ENCODE data around the gene CDYL2. TPM values are rescaled to one million over a fixed set of nuclear protein-coding genes. Genes with fewer than 3 reads are reported as not detected.

Gene CDYL2
- total RNA-seq, 2 experiments from 2014 or later, result 0.98 to 2.5 TPM

DNA sequence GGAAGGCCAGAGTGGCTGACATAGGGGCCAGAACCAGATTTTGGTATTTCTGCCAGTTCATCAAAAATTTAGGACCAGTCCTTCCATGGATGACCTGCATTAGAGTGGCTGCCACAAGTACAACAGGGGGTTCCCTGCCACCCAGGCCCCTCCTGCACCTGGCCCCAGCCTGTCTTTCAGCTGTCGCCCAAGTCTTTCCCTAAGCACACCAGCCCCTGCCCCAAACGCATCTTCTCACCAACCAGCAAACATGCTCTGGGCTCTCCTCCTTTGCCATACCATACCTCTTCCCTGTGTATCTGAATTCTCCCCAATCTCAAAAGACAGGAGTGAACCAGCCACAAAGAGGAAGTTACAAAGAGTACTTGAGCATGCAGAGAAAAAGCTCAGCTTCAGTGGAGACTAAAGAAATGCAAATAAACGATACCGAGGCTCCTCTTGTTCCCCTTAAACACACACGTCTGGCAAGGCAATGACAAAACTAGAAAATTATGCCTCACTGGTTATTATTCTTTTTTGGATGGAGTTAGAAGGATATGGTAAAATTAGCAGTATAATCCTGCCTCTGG, 133.0 kb downstream of the CDYL2 start:
- DNase-seq (ENCODE audit: low spot score), result peak; percentile 83
- Histone ChIP-seq H3K79me2 (ENCODE audit: insufficient read depth, low read depth, low read length) (no peaks in the 10 kb centered on the region), H3K9me3 (ENCODE audit: low read length) (no peaks in the 10 kb centered on the region), H3K27ac (ENCODE audit: low read depth, low read length, poor library complexity, severe bottlenecking) (peak overlapping the region; percentile 47), H3K4me1 (ENCODE audit: insufficient read depth, low read length, poor library complexity, severe bottlenecking) (peaks cover 48% of the 10 kb centered on the region), H3K9me2 (ENCODE audit: insufficient read depth, low read length) (no peaks in the 10 kb centered on the region), H4K20me1 (ENCODE audit: insufficient read depth, low read length) (no peaks in the 10 kb centered on the region), H3K36me3 (ENCODE audit: insufficient read depth, low read length) (no peaks in the 10 kb centered on the region), H2AFZ (ENCODE audit: low read length) (peak overlapping the region; percentile 39; the same call in 1 of the 2 replicates), H3K4me3 (ENCODE audit: low read depth, low read length, poor library complexity, severe bottlenecking) (peak overlapping the region; percentile 23), H3K4me2 (ENCODE audit: low read length) (peak overlapping the region; percentile 63)
- intact Hi-C loops (cut with micrococcal nuclease; ENCODE audit: unreplicated experiment), result no loop called here
- TF ChIP-seq CTCF (conservative IDR thresholded peaks at IDR 0.05; ENCODE audit: low read length) (no peak), EZH2phosphoT487 (IDR thresholded peaks at IDR 0.05; ENCODE audit: borderline replicate concordance, low read depth, low read length) (no peak)
- ChIA-PET POLR2A (interaction anchor here (0.9 kb wide), 1 partner anchor 10 kb away, joined by 4 read pairs; no protein-coding TSS in a partner anchor), CTCF (ENCODE audit: unreplicated experiment) (no interaction called here)
- BruUV-seq (replicated peaks), result no TSS peak

- no TSS peak for BruUV-seq (replicated peaks)
- ChIA-PET CTCF (ENCODE audit: unreplicated experiment) (no interaction called here), POLR2A (interaction anchor here (1.0 to 1.6 kb wide), 2 partner anchors 10 to 13 kb away, joined by 3 to 4 read pairs; no protein-coding TSS in a partner anchor)
- TF ChIP-seq EZH2phosphoT487 (IDR thresholded peaks at IDR 0.05; ENCODE audit: borderline replicate concordance, low read depth, low read length), result no peak
- TF ChIP-seq CTCF (conservative IDR thresholded peaks at IDR 0.05; ENCODE audit: low read length), result no peak
- Histone ChIP-seq H3K9me3 (ENCODE audit: low read length) (no peaks in the 10 kb centered on the region), H2AFZ (ENCODE audit: low read length) (no peak overlapping the region), H3K36me3 (ENCODE audit: insufficient read depth, low read length) (no peaks in the 10 kb centered on the region), H3K9me2 (ENCODE audit: insufficient read depth, low read length) (no peaks in the 10 kb centered on the region), H3K79me2 (ENCODE audit: insufficient read depth, low read depth, low read length) (no peaks in the 10 kb centered on the region), H3K4me3 (ENCODE audit: low read depth, low read length, poor library complexity, severe bottlenecking) (no peak overlapping the region), H3K4me2 (ENCODE audit: low read length) (peak overlapping the region; percentile 63), H3K4me1 (ENCODE audit: insufficient read depth, low read length, poor library complexity, severe bottlenecking) (peaks cover 38% of the 10 kb centered on the region), H4K20me1 (ENCODE audit: insufficient read depth, low read length) (no peaks in the 10 kb centered on the region), H3K27ac (ENCODE audit: low read depth, low read length, poor library complexity, severe bottlenecking) (no peak overlapping the region)
- peak; percentile 36 for DNase-seq (ENCODE audit: low spot score)
- intact Hi-C loops (cut with micrococcal nuclease; ENCODE audit: unreplicated experiment), result no loop called here
Measured at GRCh38 chr16:80670170-80670865, 134.1 kb downstream of the CDYL2 start.

- Histone ChIP-seq H2AFZ (ENCODE audit: low read length) (no peak overlapping the region), H3K9me3 (ENCODE audit: low read length) (no peaks in the 10 kb centered on the region), H3K27ac (ENCODE audit: low read depth, low read length, poor library complexity, severe bottlenecking) (no peak overlapping the region), H3K4me1 (ENCODE audit: insufficient read depth, low read length, poor library complexity, severe bottlenecking) (peaks cover 32% of the 10 kb centered on the region), H4K20me1 (ENCODE audit: insufficient read depth, low read length) (no peaks in the 10 kb centered on the region), H3K4me3 (ENCODE audit: low read depth, low read length, poor library complexity, severe bottlenecking) (no peak overlapping the region), H3K36me3 (ENCODE audit: insufficient read depth, low read length) (no peaks in the 10 kb centered on the region), H3K9me2 (ENCODE audit: insufficient read depth, low read length) (no peaks in the 10 kb centered on the region), H3K79me2 (ENCODE audit: insufficient read depth, low read depth, low read length) (no peaks in the 10 kb centered on the region), H3K4me2 (ENCODE audit: low read length) (0 out of 2 replicates have a peak overlapping the region, but pooled peaks have one; percentile 63)
- CTCF ChIA-PET (ENCODE audit: unreplicated experiment), result no interaction called here
- no peak for TF ChIP-seq CTCF (conservative IDR thresholded peaks at IDR 0.05; ENCODE audit: low read length)
- DNase-seq (ENCODE audit: low spot score), result no peak
- BruUV-seq (replicated peaks), result no TSS peak
- POLR2A ChIA-PET, result interaction anchor here (1.0 to 1.6 kb wide), 2 partner anchors 10 to 13 kb away, joined by 3 to 4 read pairs; no protein-coding TSS in a partner anchor
- intact Hi-C loops (cut with micrococcal nuclease; ENCODE audit: unreplicated experiment), result no loop called here
Measured at GRCh38 chr16:80669673-80670072, 134.7 kb downstream of the CDYL2 start.
